ENCODE data around the gene CTR9.

Gene CTR9

DNA sequence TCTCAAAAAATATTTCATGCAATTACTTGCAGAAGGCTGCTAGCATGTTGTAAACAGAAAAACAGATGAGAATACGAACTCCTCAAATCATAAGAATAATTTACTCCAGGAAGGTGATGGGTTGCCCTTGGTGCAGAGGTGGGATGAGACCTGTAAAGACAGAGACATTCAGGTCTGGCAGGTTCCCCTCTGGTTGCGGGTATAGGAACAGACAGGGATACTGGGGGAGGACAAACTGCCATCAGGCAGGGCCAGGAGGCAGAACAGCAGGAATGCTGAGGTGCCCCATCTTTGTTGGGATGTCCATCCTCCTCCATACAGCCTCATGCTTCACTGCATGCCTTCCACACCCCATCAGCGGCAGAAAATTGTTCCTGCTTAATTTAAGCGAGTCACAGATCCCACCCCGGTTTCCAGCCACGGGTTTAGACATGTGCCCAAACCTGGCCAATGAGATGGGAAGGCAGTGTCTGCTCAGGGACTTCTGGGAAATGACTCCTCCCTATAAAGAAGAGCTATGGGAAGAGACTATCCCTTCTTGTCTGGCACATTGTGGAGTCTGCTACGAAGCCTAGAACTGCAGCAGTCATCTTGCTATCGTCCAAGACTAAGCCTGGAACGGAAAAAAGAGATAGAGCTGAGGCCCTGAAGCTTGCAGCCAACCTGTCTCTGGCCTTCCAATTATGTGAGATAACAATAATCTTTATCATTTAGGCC is 34.3 kb upstream of the CTR9 start:
- Histone ChIP-seq H3K9ac (ENCODE audit: low read length) (no peak overlapping the region), H2AFZ (ENCODE audit: low read length) (no peak overlapping the region), H3K4me2 (ENCODE audit: low read length) (no peak overlapping the region)

DNA sequence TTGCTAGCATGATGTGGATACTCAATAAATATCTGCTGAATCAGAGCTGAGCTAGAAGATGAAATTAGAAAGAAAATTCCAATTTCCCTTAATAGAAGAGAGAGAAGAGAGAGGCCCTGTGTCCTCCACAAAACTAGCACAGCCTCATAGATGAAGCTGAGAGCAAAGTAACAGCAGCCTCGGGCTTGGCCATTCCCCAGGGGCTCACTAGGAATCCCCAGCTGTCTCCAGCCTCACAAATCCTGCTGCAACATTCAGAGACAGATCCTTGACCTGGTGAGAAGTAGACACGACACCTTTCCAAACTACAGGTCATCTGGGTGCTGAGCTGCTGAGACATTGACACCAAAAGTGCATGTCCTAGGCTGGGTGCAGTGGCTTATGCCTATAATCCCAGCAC is 31.4 kb upstream of the CTR9 start:
- no peaks in the 10 kb centered on the region for H3K36me3 ChIP-seq (ENCODE audit: insufficient read depth, low read length)

More for the DNA sequence above, 34.3 kb upstream of the CTR9 start:
- no peak overlapping the region for H3K27ac ChIP-seq (ENCODE audit: low read depth, low read length, poor library complexity, severe bottlenecking)
- H3K9me2 ChIP-seq (ENCODE audit: low read depth, low read length): no peaks in the 10 kb centered on the region
- no peaks in the 10 kb centered on the region for H3K27me3 ChIP-seq (ENCODE audit: insufficient read depth, low read length)
- no peaks in the 10 kb centered on the region for H3K4me1 ChIP-seq (ENCODE audit: insufficient read depth, low read length, severe bottlenecking)
- H4K20me1 ChIP-seq (ENCODE audit: insufficient read depth, low read length): no peaks in the 10 kb centered on the region
- TF ChIP-seq, protein P1, sequence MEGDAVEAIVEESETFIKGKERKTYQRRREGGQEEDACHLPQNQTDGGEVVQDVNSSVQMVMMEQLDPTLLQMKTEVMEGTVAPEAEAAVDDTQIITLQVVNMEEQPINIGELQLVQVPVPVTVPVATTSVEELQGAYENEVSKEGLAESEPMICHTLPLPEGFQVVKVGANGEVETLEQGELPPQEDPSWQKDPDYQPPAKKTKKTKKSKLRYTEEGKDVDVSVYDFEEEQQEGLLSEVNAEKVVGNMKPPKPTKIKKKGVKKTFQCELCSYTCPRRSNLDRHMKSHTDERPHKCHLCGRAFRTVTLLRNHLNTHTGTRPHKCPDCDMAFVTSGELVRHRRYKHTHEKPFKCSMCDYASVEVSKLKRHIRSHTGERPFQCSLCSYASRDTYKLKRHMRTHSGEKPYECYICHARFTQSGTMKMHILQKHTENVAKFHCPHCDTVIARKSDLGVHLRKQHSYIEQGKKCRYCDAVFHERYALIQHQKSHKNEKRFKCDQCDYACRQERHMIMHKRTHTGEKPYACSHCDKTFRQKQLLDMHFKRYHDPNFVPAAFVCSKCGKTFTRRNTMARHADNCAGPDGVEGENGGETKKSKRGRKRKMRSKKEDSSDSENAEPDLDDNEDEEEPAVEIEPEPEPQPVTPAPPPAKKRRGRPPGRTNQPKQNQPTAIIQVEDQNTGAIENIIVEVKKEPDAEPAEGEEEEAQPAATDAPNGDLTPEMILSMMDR (IDR thresholded peaks at IDR 0.05; ENCODE audit: low read length): no peak
- no peak for TF ChIP-seq EZH2 (IDR thresholded peaks at IDR 0.05; ENCODE audit: borderline replicate concordance, low read length)
- no peak overlapping the region for H3K4me3 ChIP-seq (ENCODE audit: low read depth, low read length, poor library complexity, severe bottlenecking)
- no peaks in the 10 kb centered on the region for H3K36me3 ChIP-seq (ENCODE audit: insufficient read depth, low read length)
- no peaks in the 10 kb centered on the region for H3F3A ChIP-seq (ENCODE audit: insufficient read depth, low read length)
- H3K79me2 ChIP-seq (ENCODE audit: insufficient read depth, low read length): no peaks in the 10 kb centered on the region
- no peaks in the 10 kb centered on the region for H3K9me3 ChIP-seq (ENCODE audit: low read length)

DNA sequence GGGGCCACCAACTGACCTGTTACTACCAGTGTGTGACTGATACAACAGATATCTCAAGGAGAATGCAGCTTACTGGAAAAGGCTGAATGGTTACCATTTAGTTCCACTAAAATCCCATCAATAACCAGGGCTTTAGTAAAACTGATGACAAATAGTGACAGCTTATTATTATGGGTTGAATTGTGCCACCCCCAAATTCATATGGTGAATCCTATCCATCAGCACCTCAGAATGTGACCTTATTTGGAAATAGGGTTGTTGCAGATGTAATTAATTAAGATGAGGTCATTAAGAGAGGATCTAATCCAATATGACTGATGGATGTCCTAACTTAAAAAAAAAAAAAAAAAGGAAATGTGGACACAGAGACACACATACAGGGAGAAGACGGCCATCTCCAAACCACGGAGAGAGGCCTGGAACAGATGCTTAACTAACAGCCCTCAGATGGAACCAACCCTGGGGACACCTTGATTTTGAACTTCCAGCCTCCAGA is 30.1 kb upstream of the CTR9 start:
- TF ChIP-seq EZH2 (IDR thresholded peaks at IDR 0.05; ENCODE audit: borderline replicate concordance, low read length): no peak
- TF ChIP-seq, protein P1 (IDR thresholded peaks at IDR 0.05; ENCODE audit: low read length): no peak
- H2AFZ ChIP-seq (ENCODE audit: low read length): no peak overlapping the region
- H3K9me3 ChIP-seq (ENCODE audit: low read length): no peaks in the 10 kb centered on the region
- no peaks in the 10 kb centered on the region for H4K20me1 ChIP-seq (ENCODE audit: insufficient read depth, low read length)
- H3K4me2 ChIP-seq (ENCODE audit: low read length): no peak overlapping the region
- H3K9me2 ChIP-seq (ENCODE audit: low read depth, low read length): no peaks in the 10 kb centered on the region
- no peaks in the 10 kb centered on the region for H3K36me3 ChIP-seq (ENCODE audit: insufficient read depth, low read length)
- no peak overlapping the region for H3K4me3 ChIP-seq (ENCODE audit: low read depth, low read length, poor library complexity, severe bottlenecking)
- no peaks in the 10 kb centered on the region for H3F3A ChIP-seq (ENCODE audit: insufficient read depth, low read length)
- H3K27me3 ChIP-seq (ENCODE audit: insufficient read depth, low read length): 0 out of 2 replicates have a peak, but pooled peaks cover 4% of the 10 kb centered on the region
- no peaks in the 10 kb centered on the region for H3K79me2 ChIP-seq (ENCODE audit: insufficient read depth, low read length)
- no peaks in the 10 kb centered on the region for H3K4me1 ChIP-seq (ENCODE audit: insufficient read depth, low read length, severe bottlenecking)
- no peak overlapping the region for H3K27ac ChIP-seq (ENCODE audit: low read depth, low read length, poor library complexity, severe bottlenecking)
- no peak overlapping the region for H3K9ac ChIP-seq (ENCODE audit: low read length)

More for the DNA sequence above, 31.4 kb upstream of the CTR9 start:
- Histone ChIP-seq H3K4me1 (ENCODE audit: insufficient read depth, low read length, severe bottlenecking) (no peaks in the 10 kb centered on the region), H3K9me3 (ENCODE audit: low read length) (no peaks in the 10 kb centered on the region), H4K20me1 (ENCODE audit: insufficient read depth, low read length) (no peaks in the 10 kb centered on the region), H3K9me2 (ENCODE audit: low read depth, low read length) (no peaks in the 10 kb centered on the region), H2AFZ (ENCODE audit: low read length) (no peak overlapping the region), H3K27ac (ENCODE audit: low read depth, low read length, poor library complexity, severe bottlenecking) (no peak overlapping the region), H3F3A (ENCODE audit: insufficient read depth, low read length) (no peaks in the 10 kb centered on the region), H3K27me3 (ENCODE audit: insufficient read depth, low read length) (no peaks in the 10 kb centered on the region), H3K4me3 (ENCODE audit: low read depth, low read length, poor library complexity, severe bottlenecking) (no peak overlapping the region), H3K9ac (ENCODE audit: low read length) (no peak overlapping the region), H3K79me2 (ENCODE audit: insufficient read depth, low read length) (no peaks in the 10 kb centered on the region), H3K4me2 (ENCODE audit: low read length) (no peak overlapping the region)
- TF ChIP-seq EZH2 (IDR thresholded peaks at IDR 0.05; ENCODE audit: borderline replicate concordance, low read length): no peak
- TF ChIP-seq, protein P1 (IDR thresholded peaks at IDR 0.05; ENCODE audit: low read length): no peak

All from OCI-LY1 (cell line).